NCI-H146 (cell line): ENCODE data around the gene SPZ1.
"Not testable (repeated sequence)": the region's sequence is repeated elsewhere in the genome, so short reads cannot be mapped to it uniquely, and the experiment has no call there.

Source experiments
- DNase-seq: peaks from one replicate; lab custom pipeline; 2025; lab: John Stamatoyannopoulos, UW

The SPZ1 gene

DNA sequence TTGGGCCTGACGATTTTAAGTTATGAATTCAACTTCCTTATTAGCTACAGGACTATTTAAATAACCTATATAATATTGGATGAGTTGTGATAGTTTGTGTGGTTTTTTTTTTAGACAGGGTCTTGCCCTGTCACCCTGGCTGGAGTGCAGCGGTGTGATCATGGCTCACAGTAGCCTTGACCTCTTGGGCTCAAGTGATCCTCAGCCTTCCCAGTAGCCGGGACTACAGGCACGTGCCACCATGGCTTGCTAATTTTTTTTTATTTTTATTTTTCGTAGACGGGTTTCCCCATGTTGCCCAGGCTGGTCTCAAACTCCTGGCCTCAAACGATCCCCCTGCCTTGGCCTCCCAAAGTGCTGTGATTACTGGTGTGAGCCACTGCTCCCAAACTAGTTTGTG lies 17.6 kb downstream of the SPZ1 start:
- DNase-seq, result no peak

GRCh38 chr5:80339116-80339515 lies 19.3 kb downstream of the SPZ1 start:
- no peak for DNase-seq

DNA sequence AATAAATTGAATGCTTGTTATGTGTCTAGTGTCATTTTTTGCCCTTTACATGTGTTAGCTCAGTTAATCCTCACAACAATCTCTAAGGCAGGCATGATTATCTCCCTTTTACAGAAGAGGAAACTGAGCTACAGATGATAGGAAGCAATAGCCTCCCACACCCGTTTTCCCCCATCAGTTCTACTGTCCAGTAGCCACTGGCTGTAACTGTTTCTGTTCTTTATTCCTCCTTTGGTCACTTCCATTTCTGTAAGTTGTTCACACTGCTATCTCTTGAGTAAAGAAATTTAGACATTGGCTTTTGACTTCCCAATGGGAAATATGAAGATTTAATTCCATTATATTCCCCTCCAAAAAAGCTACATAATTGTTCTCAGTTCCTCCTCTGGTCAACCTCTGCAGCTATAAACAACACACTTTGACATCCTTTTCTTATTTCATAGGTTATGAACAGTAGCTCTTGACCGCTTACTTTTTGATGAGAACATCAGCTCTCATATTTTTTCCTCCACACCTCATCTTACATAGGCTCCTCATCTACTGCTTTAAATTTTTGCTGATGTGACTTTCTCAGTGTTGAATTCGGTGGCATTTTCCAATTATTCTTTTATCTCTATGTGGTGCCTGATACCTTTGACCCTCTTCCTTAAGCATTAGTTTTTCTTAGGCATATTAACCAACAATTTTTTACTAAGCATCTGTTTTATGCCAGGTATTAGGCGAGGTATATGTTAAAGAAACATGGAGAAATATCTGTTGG lies 21.4 kb downstream of the SPZ1 start:
- DNase-seq, result no peak

DNA sequence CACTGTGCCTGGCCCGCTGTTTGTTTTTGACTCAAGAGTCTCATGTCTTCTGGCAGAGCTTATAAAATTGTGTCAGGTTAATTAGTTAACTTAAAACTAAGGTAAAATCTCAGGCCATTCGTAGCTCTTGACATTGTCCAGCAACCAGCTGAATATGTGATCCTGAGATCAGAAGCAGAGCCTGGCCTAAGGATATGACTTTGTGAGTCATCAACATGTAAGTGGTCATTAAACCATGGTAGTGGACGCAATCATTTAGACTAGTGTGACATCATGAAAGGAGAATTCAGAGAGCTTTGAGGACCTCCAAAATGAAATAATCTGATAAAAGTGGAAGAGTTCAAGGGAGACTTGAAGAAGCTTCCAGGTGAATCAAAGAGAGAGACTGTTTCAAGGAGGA lies 23.3 kb downstream of the SPZ1 start:
- no peak for DNase-seq

DNA sequence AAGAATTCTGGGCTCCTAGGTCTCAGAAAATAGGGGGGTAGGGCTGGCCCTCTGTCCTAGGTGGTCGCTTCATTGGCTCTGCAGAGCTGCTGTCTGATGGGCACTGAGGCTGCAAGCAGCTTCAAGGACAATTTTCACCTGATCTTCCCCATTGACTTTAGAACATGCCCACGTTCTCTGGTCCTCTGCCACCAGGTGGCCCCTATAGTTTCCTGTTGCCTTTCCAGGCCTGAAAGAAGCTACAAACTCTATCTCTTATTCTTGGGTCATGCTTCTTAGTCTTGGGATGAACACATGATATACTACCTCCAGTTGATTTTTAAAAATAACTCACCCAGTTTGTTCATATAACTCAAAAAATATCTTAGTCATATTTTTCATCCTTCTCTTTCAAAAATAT lies 26.3 kb downstream of the SPZ1 start:
- DNase-seq, result peak; percentile 41

- no peak for DNase-seq
These were observed 28.4 kb downstream of the SPZ1 start for GRCh38 chr5:80348171-80348570.

- not testable (repeated sequence) for DNase-seq
These were observed 31.2 kb downstream of the SPZ1 start for GRCh38 chr5:80351019-80351418.

DNA sequence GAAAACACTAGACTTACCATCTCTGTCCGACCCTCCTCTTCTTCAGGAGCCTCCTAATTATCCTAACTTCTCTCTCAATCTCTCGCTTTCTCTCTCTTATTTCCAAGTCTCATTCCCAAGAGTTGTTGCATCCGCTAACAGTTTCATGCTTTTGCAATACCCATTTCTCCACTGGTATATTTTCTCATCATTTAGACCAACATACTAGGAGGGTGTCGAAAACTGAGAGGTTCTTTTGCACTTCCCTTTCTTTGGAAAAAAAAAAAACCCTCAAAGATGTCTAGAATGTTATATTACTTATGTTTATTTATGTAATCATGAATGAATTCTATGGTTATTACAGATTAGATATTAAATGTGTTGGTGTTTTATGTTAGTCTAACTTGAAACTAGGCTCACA lies 35.9 kb downstream of the SPZ1 start:
- no peak for DNase-seq

GRCh38 chr5:80357671-80358070 lies 37.9 kb downstream of the SPZ1 start:
- no peak for DNase-seq

DNA sequence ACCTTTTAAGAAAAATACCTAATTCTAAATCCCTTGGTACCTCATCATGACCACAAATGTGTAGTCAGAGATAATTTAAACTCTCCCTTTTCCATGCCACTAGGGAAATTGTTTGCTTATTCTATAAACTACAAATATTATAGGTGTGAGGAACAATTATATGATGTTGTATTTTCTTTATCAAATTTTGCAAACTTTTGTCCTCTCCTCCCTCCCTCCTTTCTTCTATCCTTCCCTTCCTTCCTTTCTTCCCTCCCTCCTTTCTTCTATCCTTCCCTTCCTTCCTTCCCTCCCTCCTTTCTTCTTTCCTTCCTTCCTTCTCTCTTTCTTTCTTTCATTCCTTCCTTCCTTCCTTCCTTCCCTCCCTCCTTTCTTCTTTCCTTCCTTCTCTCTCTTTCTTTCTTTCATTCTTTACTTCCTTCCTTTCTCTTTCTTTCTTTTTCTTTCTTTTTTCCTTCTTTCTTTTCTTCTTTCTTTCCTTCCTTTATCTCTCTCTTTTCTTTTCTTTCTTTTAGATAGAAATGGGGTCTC lies 41.2 kb downstream of the SPZ1 start:
- no peak for DNase-seq

GRCh38 chr5:80364892-80365291 lies 45.1 kb downstream of the SPZ1 start:
- DNase-seq, result no peak

GRCh38 chr5:80368661-80369480 lies 49.1 kb downstream of the SPZ1 start:
- peak; percentile 66 for DNase-seq

- peak; percentile 89 for DNase-seq
These were observed 49.7 kb downstream of the SPZ1 start for GRCh38 chr5:80369521-80369920.

- DNase-seq, result no peak
These were observed 50.6 kb downstream of the SPZ1 start for GRCh38 chr5:80370390-80370789.
